ENCODE results near the gene FREM3.
"Not testable (repeated sequence)": the region's sequence is repeated elsewhere in the genome, so short reads cannot be mapped to it uniquely, and the experiment has no call there.

The FREM3 gene

DNA sequence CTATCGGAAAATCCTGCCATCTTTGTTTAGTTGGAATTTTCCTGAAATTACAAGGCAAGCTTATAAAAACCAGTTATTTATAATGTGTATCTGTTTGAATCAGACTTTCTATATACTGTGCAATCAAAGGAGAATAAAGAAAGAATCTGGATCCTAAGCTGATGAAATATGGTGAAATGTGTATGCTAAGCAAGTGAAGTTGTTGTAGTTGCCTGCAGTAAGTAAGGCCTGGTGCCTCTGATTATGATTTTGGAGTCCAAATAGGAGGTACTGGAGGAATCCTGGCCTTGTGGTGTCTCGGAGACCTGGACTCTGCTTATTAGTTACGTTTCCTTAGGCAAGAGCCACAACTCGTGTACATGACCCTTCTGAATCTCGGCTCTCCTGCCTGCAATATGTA lies 13.1 kb upstream of the FREM3 start:
- no peaks in the 10 kb centered on the region for H3K36me3 ChIP-seq (ENCODE audit: insufficient read depth, low read length)
- H3K27me3 ChIP-seq (ENCODE audit: control insufficient read depth in 1 of 2, insufficient read depth in 2 of 2, low read length in 2 of 2): no peaks in the 10 kb centered on the region
- no peak overlapping the region for H3K9ac ChIP-seq (ENCODE audit: low read length)
- H3K4me1 ChIP-seq (ENCODE audit: insufficient read depth, low read length): no peaks in the 10 kb centered on the region
- no peak overlapping the region for H3K4me3 ChIP-seq (ENCODE audit: low read depth in 1 of 2, low read length in 2 of 2)
- H3K9me3 ChIP-seq (ENCODE audit: low read length): no peaks in the 10 kb centered on the region
- no peak overlapping the region for H3K27ac ChIP-seq (ENCODE audit: low read depth, low read length)

DNA sequence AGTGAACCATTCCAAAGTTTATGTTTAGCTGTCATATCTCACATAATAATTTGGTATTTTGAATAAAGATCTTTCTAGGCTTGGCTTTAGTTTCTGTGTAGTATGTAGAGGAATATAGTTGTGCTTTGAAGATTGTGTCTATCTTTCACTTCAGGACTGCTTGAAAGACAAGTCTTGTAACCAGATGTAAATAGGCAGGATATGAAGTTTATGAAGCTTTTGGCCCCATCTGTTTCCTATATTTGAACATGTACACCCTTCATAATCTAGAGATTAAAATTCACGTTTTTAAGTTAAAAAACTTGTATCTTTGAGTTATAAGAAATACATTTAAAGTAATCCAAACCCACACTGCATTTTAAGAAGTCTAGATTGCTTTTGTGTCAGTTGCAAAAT lies 11.7 kb upstream of the FREM3 start:
- no peaks in the 10 kb centered on the region for H3K36me3 ChIP-seq (ENCODE audit: insufficient read depth, low read length)
- H3K4me3 ChIP-seq (ENCODE audit: low read depth in 1 of 2, low read length in 2 of 2): no peak overlapping the region
- no peak overlapping the region for H3K27ac ChIP-seq (ENCODE audit: low read depth, low read length)
- H3K9me3 ChIP-seq (ENCODE audit: low read length): no peaks in the 10 kb centered on the region
- no peaks in the 10 kb centered on the region for H3K4me1 ChIP-seq (ENCODE audit: insufficient read depth, low read length)
- no peaks in the 10 kb centered on the region for H3K27me3 ChIP-seq (ENCODE audit: control insufficient read depth in 1 of 2, insufficient read depth in 2 of 2, low read length in 2 of 2)
- H3K9ac ChIP-seq (ENCODE audit: low read length): no peak overlapping the region

DNA sequence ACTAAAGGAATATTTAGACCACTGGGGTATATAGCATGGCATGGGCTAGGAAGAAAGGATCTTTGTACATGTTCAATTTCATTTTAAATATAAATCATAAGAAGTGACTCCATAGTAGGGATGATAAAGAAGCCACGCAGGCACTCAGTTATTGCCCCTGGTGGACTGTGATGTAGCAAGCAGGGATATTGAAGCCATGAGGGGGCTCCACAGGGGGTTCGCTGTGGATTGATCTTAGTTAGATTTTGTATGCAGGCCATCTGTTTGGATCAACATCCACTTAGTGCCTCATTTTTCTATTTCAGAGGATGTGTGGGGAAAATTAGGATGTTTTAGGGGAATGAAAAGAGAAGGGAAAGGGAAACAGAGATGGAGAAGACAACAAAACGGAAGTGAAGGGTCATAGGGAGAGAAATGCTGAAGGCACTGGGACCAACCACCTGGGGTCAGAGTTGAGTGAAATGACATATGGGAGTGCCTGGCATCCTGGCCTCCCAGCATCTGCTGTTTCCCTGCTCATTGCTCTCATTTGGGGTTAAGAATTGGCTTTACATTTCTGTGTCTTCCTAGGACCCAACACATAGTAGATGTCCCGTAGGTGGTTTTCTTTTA lies 11.2 kb upstream of the FREM3 start:
- no peaks in the 10 kb centered on the region for H3K9me3 ChIP-seq (ENCODE audit: low read length)
- no peaks in the 10 kb centered on the region for H3K27me3 ChIP-seq (ENCODE audit: control insufficient read depth in 1 of 2, insufficient read depth in 2 of 2, low read length in 2 of 2)
- no peak overlapping the region for H3K9ac ChIP-seq (ENCODE audit: low read length)
- no peak overlapping the region for H3K4me3 ChIP-seq (ENCODE audit: low read depth in 1 of 2, low read length in 2 of 2)
- no peak overlapping the region for H3K27ac ChIP-seq (ENCODE audit: low read depth, low read length)
- H3K36me3 ChIP-seq (ENCODE audit: insufficient read depth, low read length): no peaks in the 10 kb centered on the region
- H3K4me1 ChIP-seq (ENCODE audit: insufficient read depth, low read length): no peaks in the 10 kb centered on the region

DNA sequence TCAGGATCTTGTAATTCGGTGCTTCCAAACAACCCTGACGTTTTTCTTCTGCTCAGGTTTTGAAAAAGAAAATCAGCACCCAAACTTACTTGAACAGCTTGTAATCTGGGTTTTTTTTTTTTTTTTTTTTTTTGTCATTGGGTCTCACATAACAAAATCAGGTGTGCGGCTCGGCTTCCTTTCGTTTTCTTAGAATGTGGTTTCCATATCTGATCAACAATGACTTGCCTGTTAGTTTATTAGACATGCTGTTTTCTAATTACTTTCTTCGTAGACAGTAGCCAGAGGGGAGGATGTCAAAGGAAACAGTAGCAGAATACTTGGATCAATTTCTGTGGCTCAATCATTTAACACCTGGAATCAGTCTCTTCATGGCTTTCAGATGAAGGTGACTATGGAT lies 890 bp upstream of the FREM3 start:
- Histone ChIP-seq H3K36me3 (ENCODE audit: insufficient read depth, low read length) (no peaks in the 10 kb centered on the region), H3K9me3 (ENCODE audit: low read length) (no peaks in the 10 kb centered on the region), H3K4me3 (ENCODE audit: low read depth in 1 of 2, low read length in 2 of 2) (no peak overlapping the region), H3K9ac (ENCODE audit: low read length) (no peak overlapping the region), H3K27ac (ENCODE audit: low read depth, low read length) (no peak overlapping the region), H3K4me1 (ENCODE audit: insufficient read depth, low read length) (no peaks in the 10 kb centered on the region), H3K27me3 (ENCODE audit: control insufficient read depth in 1 of 2, insufficient read depth in 2 of 2, low read length in 2 of 2) (peaks cover 14 to 28% of the 10 kb centered on the region in 2 donors)

DNA sequence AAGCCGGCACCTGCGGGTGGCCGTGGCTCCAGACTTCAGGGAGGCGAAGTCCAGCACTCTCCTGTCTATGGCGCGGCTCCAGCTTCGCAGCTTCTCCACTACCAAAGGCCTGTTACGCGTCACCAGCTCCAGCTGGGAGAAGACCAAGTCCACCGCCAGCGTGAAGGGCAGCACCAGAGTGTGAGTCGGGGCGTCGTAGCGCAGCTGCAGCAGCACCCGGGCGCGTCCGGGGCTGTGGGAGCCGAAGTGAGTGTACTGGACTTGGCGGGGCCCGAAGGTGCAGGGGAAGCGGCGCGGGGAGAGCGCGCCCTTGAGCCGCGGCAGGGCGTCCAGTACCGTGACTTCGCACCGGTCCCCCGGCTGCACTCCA lies 444 bp downstream of the FREM3 start:
- H3K27me3 ChIP-seq (ENCODE audit: control insufficient read depth in 1 of 2, insufficient read depth in 2 of 2, low read length in 2 of 2): peaks cover 14 to 28% of the 10 kb centered on the region in 2 donors
- no peaks in the 10 kb centered on the region for H3K4me1 ChIP-seq (ENCODE audit: insufficient read depth, low read length)
- H3K9ac ChIP-seq (ENCODE audit: low read length): no peak overlapping the region
- H3K27ac ChIP-seq (ENCODE audit: low read depth, low read length): no peak overlapping the region
- peak overlapping the region in 1 of 2 donors; percentile 16 for H3K4me3 ChIP-seq (ENCODE audit: low read depth in 1 of 2, low read length in 2 of 2)
- no peaks in the 10 kb centered on the region for H3K36me3 ChIP-seq (ENCODE audit: insufficient read depth, low read length)
- H3K9me3 ChIP-seq (ENCODE audit: low read length): no peaks in the 10 kb centered on the region

DNA sequence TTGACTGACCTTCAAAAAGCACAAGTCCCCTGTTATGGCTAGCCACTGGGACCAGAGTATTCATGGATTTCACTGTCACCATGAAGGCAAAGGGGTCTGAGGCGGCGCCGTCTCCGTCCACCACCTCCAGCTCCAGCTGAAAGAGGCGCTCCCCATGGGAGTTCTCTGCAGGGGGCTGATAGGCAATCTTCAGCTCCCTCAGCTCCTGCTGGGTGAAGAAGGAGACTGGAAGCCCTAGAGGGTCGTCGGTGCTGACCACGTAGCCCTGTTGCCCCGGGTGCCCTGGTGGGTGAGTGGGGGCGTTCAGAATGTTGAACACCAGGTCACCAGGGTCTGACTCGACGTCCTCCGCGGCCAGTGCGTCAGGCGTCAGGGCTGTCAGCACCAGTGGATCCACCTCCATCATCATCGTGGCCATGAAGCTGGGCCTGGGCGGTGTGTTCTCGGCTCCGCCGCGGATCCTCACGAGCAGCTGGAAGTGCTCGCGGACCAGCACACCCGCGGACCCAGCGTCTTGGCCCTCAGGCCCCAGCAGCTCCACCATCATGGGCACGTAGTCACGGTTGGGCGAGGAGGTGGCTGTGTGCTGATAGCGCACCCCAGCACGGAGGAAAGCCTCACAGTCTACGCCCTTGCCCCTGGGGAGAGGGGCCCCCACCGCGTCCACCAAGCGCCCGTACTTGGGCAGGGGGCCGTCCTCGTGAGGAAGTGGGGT lies 987 bp downstream of the FREM3 start:
- H3K9ac ChIP-seq (ENCODE audit: low read length): no peak overlapping the region
- H3K27me3 ChIP-seq (ENCODE audit: control insufficient read depth in 1 of 2, insufficient read depth in 2 of 2, low read length in 2 of 2): peaks cover 14 to 28% of the 10 kb centered on the region in 2 donors
- H3K4me3 ChIP-seq (ENCODE audit: low read depth in 1 of 2, low read length in 2 of 2): peak overlapping the region in 1 of 2 donors; percentile 16
- no peak overlapping the region for H3K27ac ChIP-seq (ENCODE audit: low read depth, low read length)
- no peaks in the 10 kb centered on the region for H3K4me1 ChIP-seq (ENCODE audit: insufficient read depth, low read length)
- no peaks in the 10 kb centered on the region for H3K9me3 ChIP-seq (ENCODE audit: low read length)
- H3K36me3 ChIP-seq (ENCODE audit: insufficient read depth, low read length): no peaks in the 10 kb centered on the region

DNA sequence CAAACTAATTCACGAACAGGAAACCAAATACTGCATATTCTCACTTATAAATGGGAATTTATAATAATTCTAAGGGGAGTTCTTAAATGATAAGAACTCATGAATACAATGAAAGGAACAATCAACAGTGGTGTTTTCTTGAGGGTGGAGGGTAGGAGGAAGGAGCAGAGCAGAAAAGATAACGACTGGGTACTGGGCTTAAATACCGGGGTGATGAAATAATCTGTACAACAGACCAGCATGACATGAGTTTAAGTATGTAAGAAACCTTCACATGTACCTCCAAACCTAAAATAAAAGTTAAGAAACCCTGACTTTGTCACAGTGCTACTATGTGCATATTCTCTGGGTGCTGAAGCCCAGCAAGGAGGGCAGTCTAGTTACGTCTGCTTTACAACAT lies 6.6 kb downstream of the FREM3 start:
- Histone ChIP-seq H3K4me1 (ENCODE audit: insufficient read depth, low read length) (no peaks in the 10 kb centered on the region), H3K36me3 (ENCODE audit: insufficient read depth, low read length) (no peaks in the 10 kb centered on the region), H3K4me3 (ENCODE audit: low read depth in 1 of 2, low read length in 2 of 2) (no peak overlapping the region), H3K27ac (ENCODE audit: low read depth, low read length) (no peak overlapping the region), H3K9ac (ENCODE audit: low read length) (no peak overlapping the region), H3K9me3 (ENCODE audit: low read length) (no peaks in the 10 kb centered on the region), H3K27me3 (ENCODE audit: control insufficient read depth in 1 of 2, insufficient read depth in 2 of 2, low read length in 2 of 2) (peaks cover 5 to 6% of the 10 kb centered on the region in 2 donors)

DNA sequence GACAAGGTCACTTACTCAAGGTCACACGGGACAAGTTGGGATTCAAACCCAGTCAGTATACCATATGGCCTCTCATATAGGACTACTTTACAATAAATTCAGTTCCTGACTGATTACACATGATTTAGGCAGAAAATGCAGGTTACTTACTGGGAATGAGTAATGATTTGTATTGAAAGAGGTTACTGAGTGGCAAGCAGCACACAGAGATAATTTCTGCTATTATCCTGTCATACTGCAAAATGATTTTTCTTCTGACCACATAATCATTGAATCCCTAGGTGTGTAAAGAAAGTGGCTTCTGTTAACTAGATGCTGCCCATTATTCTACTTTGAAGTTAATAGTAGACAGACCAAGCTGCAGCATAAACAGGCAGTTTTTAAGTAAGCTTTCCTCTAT lies 8.2 kb downstream of the FREM3 start:
- H3K4me1 ChIP-seq (ENCODE audit: insufficient read depth, low read length): no peaks in the 10 kb centered on the region
- no peak overlapping the region for H3K4me3 ChIP-seq (ENCODE audit: low read depth in 1 of 2, low read length in 2 of 2)
- H3K9ac ChIP-seq (ENCODE audit: low read length): no peak overlapping the region
- no peak overlapping the region for H3K27ac ChIP-seq (ENCODE audit: low read depth, low read length)
- H3K9me3 ChIP-seq (ENCODE audit: low read length): no peaks in the 10 kb centered on the region
- no peaks in the 10 kb centered on the region for H3K36me3 ChIP-seq (ENCODE audit: insufficient read depth, low read length)
- no peaks in the 10 kb centered on the region for H3K27me3 ChIP-seq (ENCODE audit: control insufficient read depth in 1 of 2, insufficient read depth in 2 of 2, low read length in 2 of 2)

DNA sequence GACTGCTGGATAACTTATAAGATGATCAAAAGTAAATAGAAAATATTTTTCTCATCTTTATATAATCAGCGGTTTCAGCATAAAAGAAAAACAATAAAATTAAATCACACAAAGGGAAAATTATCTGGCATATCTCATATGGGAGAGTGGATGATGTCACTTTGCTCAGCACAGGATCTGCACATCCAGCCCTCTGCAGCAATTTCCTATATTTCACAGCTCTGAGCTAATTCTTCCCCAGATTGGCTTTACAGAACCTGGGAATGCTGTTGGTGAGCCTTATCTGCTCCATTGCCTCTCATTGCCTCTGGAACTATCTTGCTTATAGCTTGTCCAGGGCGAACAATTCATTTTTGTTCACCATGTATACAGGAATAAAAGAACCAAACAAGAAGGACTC lies 21.0 kb downstream of the FREM3 start:
- Histone ChIP-seq H3K36me3 (ENCODE audit: insufficient read depth, low read length) (no peaks in the 10 kb centered on the region), H3K4me3 (ENCODE audit: low read depth in 1 of 2, low read length in 2 of 2) (no peak overlapping the region), H3K4me1 (ENCODE audit: insufficient read depth, low read length) (no peaks in the 10 kb centered on the region), H3K9ac (ENCODE audit: low read length) (no peak overlapping the region), H3K9me3 (ENCODE audit: low read length) (no peaks in the 10 kb centered on the region), H3K27ac (ENCODE audit: low read depth, low read length) (no peak overlapping the region), H3K27me3 (ENCODE audit: control insufficient read depth in 1 of 2, insufficient read depth in 2 of 2, low read length in 2 of 2) (no peaks in the 10 kb centered on the region)

DNA sequence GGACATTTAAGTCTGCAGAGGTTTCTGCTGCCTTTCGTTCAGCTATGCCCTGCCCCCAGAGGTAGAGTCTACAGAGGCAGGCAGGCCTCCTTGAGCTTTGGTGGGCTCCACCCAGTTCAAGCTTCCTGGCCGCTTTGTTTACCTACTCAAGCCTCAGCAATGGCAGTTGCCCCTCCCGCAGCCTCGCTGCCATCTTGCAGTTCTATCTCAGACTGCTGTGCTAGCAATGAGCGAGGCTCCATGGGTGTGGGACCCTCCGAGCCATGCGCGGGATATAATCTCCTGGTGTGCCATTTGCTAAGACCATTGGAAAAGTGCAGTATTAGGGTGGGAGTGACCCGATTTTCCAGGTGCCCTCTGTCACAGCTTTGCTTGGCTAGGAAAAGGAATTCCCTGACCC lies 26.8 kb downstream of the FREM3 start:
- H3K27me3 ChIP-seq (ENCODE audit: control insufficient read depth in 1 of 2, insufficient read depth in 2 of 2, low read length in 2 of 2); H3K27ac ChIP-seq (ENCODE audit: low read depth, low read length); H3K4me1 ChIP-seq (ENCODE audit: insufficient read depth, low read length); H3K9ac ChIP-seq (ENCODE audit: low read length); H3K4me3 ChIP-seq (ENCODE audit: low read depth in 1 of 2, low read length in 2 of 2); H3K36me3 ChIP-seq (ENCODE audit: insufficient read depth, low read length); H3K9me3 ChIP-seq (ENCODE audit: low read length): not testable (repeated sequence)

DNA sequence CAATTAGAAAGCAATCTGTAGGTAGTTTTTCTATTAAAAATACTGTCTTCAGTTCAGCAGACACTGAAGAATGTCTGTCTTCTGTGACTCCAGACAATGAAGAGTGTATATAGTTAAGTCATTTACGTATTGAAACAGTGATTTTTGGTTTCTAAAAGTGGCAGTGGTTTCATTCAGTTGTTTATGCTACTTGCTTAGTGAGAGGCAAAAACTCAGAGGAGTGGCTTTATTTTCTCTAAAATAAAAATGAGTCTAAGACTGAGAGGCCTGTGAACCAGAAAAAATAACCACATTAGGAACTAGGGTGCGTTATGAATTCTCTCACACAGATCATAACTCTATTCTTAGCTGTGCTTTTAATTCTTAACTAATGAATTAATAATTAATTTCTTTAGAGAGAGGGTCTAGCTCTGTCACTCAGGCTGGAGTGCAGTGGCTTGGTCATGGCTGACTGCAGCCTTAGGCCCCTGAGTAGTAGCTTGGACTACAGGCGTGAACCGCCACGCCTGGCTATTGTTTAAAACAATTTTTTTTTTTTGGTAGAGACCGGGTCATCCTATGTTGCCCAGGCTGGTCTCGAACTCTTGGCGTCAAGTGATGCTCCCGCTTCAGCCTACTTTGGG lies 31.4 kb downstream of the FREM3 start:
- no peak overlapping the region for H3K9ac ChIP-seq (ENCODE audit: low read length)
- H3K27ac ChIP-seq (ENCODE audit: low read depth, low read length): no peak overlapping the region
- H3K4me3 ChIP-seq (ENCODE audit: low read depth in 1 of 2, low read length in 2 of 2): no peak overlapping the region
- no peaks in the 10 kb centered on the region for H3K9me3 ChIP-seq (ENCODE audit: low read length)
- H3K36me3 ChIP-seq (ENCODE audit: insufficient read depth, low read length): no peaks in the 10 kb centered on the region
- peaks cover 5% of the 10 kb centered on the region for H3K4me1 ChIP-seq (ENCODE audit: insufficient read depth, low read length)
- H3K27me3 ChIP-seq (ENCODE audit: control insufficient read depth in 1 of 2, insufficient read depth in 2 of 2, low read length in 2 of 2): no peaks in the 10 kb centered on the region

DNA sequence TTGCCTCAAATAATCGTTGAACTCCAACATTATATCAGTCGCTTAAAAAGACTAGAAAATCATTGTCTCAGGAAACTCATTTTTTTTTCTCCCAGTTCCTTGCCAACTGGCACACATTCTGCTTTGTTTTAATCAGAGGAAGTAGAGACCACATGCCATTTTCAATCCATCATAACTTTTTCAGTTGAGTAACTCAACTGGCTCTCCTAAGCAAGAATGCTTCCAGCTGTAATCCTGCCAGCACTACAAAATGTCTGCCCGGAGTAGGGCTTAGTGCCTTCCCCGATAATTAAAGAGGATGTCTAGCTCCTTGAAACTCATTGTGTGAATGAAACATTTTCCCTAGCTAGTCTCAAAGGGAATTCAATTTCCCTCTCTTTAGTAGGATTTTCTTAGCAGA lies 33.0 kb downstream of the FREM3 start:
- Histone ChIP-seq H3K9ac (ENCODE audit: low read length) (no peak overlapping the region), H3K9me3 (ENCODE audit: low read length) (no peaks in the 10 kb centered on the region)

More for the DNA sequence above, 33.0 kb downstream of the FREM3 start:
- Histone ChIP-seq H3K4me1 (ENCODE audit: insufficient read depth, low read length) (peaks cover 5% of the 10 kb centered on the region), H3K36me3 (ENCODE audit: insufficient read depth, low read length) (no peaks in the 10 kb centered on the region), H3K4me3 (ENCODE audit: low read depth in 1 of 2, low read length in 2 of 2) (no peak overlapping the region), H3K27me3 (ENCODE audit: control insufficient read depth in 1 of 2, insufficient read depth in 2 of 2, low read length in 2 of 2) (no peaks in the 10 kb centered on the region), H3K27ac (ENCODE audit: low read depth, low read length) (no peak overlapping the region)

Data from muscle layer of colon (tissue), 2 donors.